Ectodermal cell (in vitro differentiated cells): ENCODE results near the gene HTRA2.

Experiments used
- H3K27ac ChIP-seq: 2 replicates; pipeline ENCODE4 v1.7.0; 2013; ENCODE audit warnings: mild to moderate bottlenecking, low read depth, low read length; ENCODE audit not compliant: insufficient read depth, poor library complexity, severe bottlenecking
- H3K27me3 ChIP-seq: 2 replicates; pipeline ENCODE4 v1.7.0; 2013; ENCODE audit warnings: mild to moderate bottlenecking, low read length; ENCODE audit not compliant: insufficient read depth, control insufficient read depth, poor library complexity, severe bottlenecking
- H3K36me3 ChIP-seq: one replicate; pipeline ENCODE4 v1.7.0; 2013; ENCODE audit warnings: low read length; ENCODE audit not compliant: control insufficient read depth, insufficient read depth
- H3K4me1 ChIP-seq: one replicate; pipeline ENCODE4 v1.7.0; 2013; ENCODE audit warnings: low read length; ENCODE audit not compliant: control insufficient read depth, insufficient read depth
- H3K4me3 ChIP-seq: 2 replicates; pipeline ENCODE4 v1.7.0; 2013; ENCODE audit warnings: low read depth, low read length, control low read depth; ENCODE audit not compliant: insufficient read depth
- H3K9me3 ChIP-seq: 2 replicates; pipeline ENCODE4 v1.7.0; 2013; ENCODE audit warnings: mild to moderate bottlenecking, low read length, moderate library complexity; ENCODE audit not compliant: control insufficient read depth
- WGBS, 2 experiments: methylation state at CpG; one replicate each; pipeline ENCODE4 v1.1.7; 2013; ENCODE audit warnings: missing lambda C conversion rate in 2 of 2; 5-methylcytosine and 5-hydroxymethylcytosine counted together

The HTRA2 gene

DNA sequence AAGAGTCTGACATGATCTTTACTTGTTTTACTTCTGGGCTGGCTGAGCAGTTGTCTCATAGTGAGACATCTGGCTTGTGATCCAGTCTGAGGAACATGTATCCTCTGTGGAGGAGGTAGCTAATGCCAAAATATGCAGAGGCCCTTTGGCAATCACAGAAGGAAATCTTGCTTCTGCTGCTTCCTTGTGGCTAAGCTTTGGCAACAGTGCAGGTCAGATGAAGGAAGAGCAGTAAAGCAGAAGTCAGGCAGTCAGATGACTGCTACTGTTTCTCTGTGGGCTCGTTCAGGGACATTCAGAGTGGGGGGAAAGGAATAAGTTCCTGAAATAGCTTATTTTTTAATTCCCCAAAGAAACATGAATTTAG is 47.1 kb downstream of the HTRA2 start:
- Histone ChIP-seq H3K9me3 (no peaks in the 10 kb centered on the region), H3K4me3 (no peak overlapping the region), H3K27me3 (no peaks in the 10 kb centered on the region), H3K27ac (no peak overlapping the region), H3K36me3 (no peaks in the 10 kb centered on the region), H3K4me1 (no peaks in the 10 kb centered on the region)
- WGBS, 2 experiments = 91 to 100% methylated on average over 1 of the region's 1 CpG

DNA sequence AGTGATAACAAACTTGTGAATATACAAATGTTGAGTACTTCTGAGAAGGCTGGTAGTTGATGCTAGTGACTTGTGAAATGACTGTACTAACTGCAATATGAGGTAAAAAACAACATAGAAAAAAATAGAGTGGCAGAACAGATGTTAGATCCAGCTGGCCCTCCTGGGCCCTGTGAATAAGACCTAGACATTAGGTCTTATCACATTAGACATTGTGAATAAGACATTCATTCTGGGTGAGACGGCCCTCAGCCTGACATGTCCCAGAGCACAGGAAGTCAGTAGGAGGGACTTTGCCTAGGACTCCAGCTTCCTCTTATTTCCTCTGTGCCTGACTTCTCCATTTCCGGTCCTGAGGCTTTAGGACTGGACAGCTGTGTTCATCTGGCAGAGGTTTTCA is 47.7 kb downstream of the HTRA2 start:
- WGBS, 2 experiments = 84 to 92% methylated on average over 2 of the region's 2 CpGs
- Histone ChIP-seq H3K4me3 (no peak overlapping the region), H3K36me3 (no peaks in the 10 kb centered on the region), H3K4me1 (no peaks in the 10 kb centered on the region), H3K27me3 (no peaks in the 10 kb centered on the region), H3K9me3 (no peaks in the 10 kb centered on the region), H3K27ac (no peak overlapping the region)

DNA sequence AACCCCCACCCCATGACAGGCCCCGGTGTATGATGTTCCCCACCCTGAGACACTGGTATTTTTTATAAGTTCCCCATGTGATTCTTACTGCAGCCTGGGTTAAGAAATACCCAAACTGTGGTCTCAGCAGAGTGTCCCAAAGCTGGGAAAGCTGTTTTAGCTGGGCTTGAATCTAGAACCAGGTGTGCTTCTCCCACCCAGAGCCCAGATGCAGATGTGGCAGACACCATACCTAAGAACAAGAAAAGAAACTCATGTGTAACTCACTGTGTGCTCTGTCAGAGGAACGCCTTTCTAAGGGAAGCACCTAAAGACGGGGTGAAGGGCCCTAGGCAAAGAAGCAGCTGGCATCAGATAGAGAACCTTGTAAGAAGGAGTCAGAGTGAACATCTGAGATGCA is 48.7 kb downstream of the HTRA2 start:
- no peak overlapping the region for H3K4me3 ChIP-seq
- no peaks in the 10 kb centered on the region for H3K9me3 ChIP-seq
- H3K27me3 ChIP-seq = no peaks in the 10 kb centered on the region
- H3K27ac ChIP-seq = no peak overlapping the region
- WGBS, 2 experiments = 93 to 94% methylated on average over 3 of the region's 3 CpGs
- no peaks in the 10 kb centered on the region for H3K4me1 ChIP-seq
- no peaks in the 10 kb centered on the region for H3K36me3 ChIP-seq

DNA sequence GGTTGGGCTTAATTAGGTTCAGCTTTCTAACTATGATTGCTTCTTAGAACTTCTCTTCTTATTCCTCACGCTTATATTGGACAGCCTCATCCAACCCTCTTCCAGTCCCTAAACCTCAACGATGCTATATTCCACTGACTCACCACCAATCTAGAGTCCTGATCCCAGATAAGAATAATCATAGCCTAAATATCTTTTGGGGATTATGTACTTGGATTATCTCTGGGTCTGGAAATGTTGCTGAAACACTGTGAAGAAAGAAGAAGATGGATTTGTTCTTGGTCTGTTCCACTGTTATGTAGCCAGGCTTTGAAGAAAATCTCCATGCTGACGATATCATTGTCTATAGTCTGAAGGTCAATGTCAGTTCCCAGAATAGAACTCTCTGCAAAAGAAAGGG is 51.7 kb downstream of the HTRA2 start:
- Histone ChIP-seq H3K36me3 (no peaks in the 10 kb centered on the region), H3K27ac (no peak overlapping the region), H3K4me1 (no peaks in the 10 kb centered on the region), H3K27me3 (no peaks in the 10 kb centered on the region), H3K9me3 (no peaks in the 10 kb centered on the region), H3K4me3 (no peak overlapping the region)
- WGBS, 2 experiments = 91 to 97% methylated on average over 3 of the region's 3 CpGs

DNA sequence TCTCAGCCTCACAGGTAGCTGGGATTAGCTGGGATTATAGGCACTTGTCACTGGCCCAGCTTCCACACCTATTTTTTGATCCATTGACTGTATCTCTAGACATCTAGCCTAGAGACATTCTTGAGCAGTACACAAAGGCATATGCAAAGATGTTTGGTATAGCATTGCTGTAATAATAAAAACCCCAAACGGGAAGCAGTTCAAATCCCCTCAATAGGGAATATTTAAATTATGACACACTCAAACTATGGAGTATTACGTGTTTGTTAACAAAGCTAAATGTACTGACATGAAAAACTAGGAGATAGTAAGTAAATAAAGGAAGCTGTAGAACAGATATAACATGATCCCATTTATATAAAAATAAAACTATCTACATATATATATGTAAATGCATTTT is 52.5 kb downstream of the HTRA2 start:
- no peaks in the 10 kb centered on the region for H3K36me3 ChIP-seq
- no peaks in the 10 kb centered on the region for H3K27me3 ChIP-seq
- H3K9me3 ChIP-seq = no peaks in the 10 kb centered on the region
- no peak overlapping the region for H3K4me3 ChIP-seq
- 100% methylated on average over 1 of the region's 2 CpGs; no CpG with 5 or more reads in 1 of the 2 experiments for WGBS, 2 experiments
- no peak overlapping the region for H3K27ac ChIP-seq
- no peaks in the 10 kb centered on the region for H3K4me1 ChIP-seq
